Measurements from ENCODE around the gene PLEKHG1. TPM values are rescaled to one million over a fixed set of nuclear protein-coding genes. Genes with fewer than 3 reads are reported as not detected.
A peak's percentile ranks its signal among the peaks of the same experiment; 100 is the strongest.

PLEKHG1 gene
- total RNA-seq, 1 donor from 2014 or later, result 7.4 TPM

GRCh38 chr6:150606647-150607328, 7.1 kb downstream of the PLEKHG1 start:
- Histone ChIP-seq H3K27ac (replicated peaks) (peak overlapping the region; percentile 28), H3K4me1 (peaks cover 49% of the 10 kb centered on the region), H3K9me3 (replicated peaks) (no peaks in the 10 kb centered on the region), H3K36me3 (no peaks in the 10 kb centered on the region), H3K27me3 (ENCODE audit: low read depth) (peaks cover 7% of the 10 kb centered on the region), H3K4me3 (no peak overlapping the region)
- intact Hi-C loops (cut with micrococcal nuclease), result loop anchor here (10.0 kb wide), 1 partner anchor 208 kb away; no protein-coding TSS in a partner anchor
- DNase-seq, result no peak
- no peak for TF ChIP-seq CTCF (IDR thresholded peaks at IDR 0.05; ENCODE audit: borderline replicate concordance)

- Histone ChIP-seq H3K27ac (replicated peaks) (peak overlapping the region; percentile 28), H3K9me3 (replicated peaks) (no peaks in the 10 kb centered on the region), H3K36me3 (no peaks in the 10 kb centered on the region), H3K4me3 (no peak overlapping the region), H3K4me1 (peaks cover 46% of the 10 kb centered on the region), H3K27me3 (ENCODE audit: low read depth) (peaks cover 2% of the 10 kb centered on the region)
- no peak for TF ChIP-seq CTCF (IDR thresholded peaks at IDR 0.05; ENCODE audit: borderline replicate concordance)
- intact Hi-C loops (cut with micrococcal nuclease), result loop anchor here (10.0 kb wide), 1 partner anchor 208 kb away; no protein-coding TSS in a partner anchor
- no peak for DNase-seq
Observed at GRCh38 chr6:150607329-150607650, 7.6 kb downstream of the PLEKHG1 start.

DNA sequence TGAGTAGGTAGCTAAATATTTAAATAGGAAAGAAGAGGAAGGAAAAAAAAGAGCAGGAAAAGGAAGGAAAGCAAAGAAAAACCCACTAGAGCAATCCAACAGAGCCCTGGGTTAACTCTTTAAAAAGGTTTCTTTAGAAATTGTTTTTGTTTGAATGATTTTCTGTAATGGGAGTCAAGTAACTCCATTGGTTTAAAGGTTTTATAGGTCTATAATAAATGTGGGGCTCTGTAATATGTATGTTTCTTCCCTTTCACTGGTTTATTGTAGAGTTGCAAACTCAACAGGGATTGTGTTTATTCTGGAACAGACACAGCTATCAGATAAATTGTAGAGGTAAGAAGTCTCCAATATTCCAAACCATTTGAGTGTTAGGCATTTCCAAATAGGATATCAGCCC, 10.9 kb downstream of the PLEKHG1 start:
- Histone ChIP-seq H3K4me3 (no peak overlapping the region), H3K27ac (replicated peaks) (no peak overlapping the region), H3K27me3 (ENCODE audit: low read depth) (no peaks in the 10 kb centered on the region), H3K9me3 (replicated peaks) (no peaks in the 10 kb centered on the region), H3K36me3 (no peaks in the 10 kb centered on the region), H3K4me1 (peaks cover 45% of the 10 kb centered on the region)
- no peak for DNase-seq
- TF ChIP-seq CTCF (IDR thresholded peaks at IDR 0.05; ENCODE audit: borderline replicate concordance), result no peak
- intact Hi-C loops (cut with micrococcal nuclease), result no loop called here

- no peak for TF ChIP-seq CTCF (IDR thresholded peaks at IDR 0.05; ENCODE audit: borderline replicate concordance)
- peaks cover 39% of the 10 kb centered on the region for H3K4me1 ChIP-seq
- intact Hi-C loops (cut with micrococcal nuclease), result no loop called here
Observed at GRCh38 chr6:150613269-150613668, 13.6 kb downstream of the PLEKHG1 start.

GRCh38 chr6:150615967-150616366, 16.3 kb downstream of the PLEKHG1 start:
- intact Hi-C loops (cut with micrococcal nuclease), result no loop called here
- H3K27ac ChIP-seq (replicated peaks), result peak overlapping the region; percentile 59
- H3K4me3 ChIP-seq, result no peak overlapping the region
- H3K36me3 ChIP-seq, result no peaks in the 10 kb centered on the region
- no peaks in the 10 kb centered on the region for H3K27me3 ChIP-seq (ENCODE audit: low read depth)
- peaks cover 53% of the 10 kb centered on the region for H3K4me1 ChIP-seq
- H3K9me3 ChIP-seq (replicated peaks), result no peaks in the 10 kb centered on the region
- no peak for TF ChIP-seq CTCF (IDR thresholded peaks at IDR 0.05; ENCODE audit: borderline replicate concordance)
- no peak for DNase-seq

More at GRCh38 chr6:150613269-150613668, 13.6 kb downstream of the PLEKHG1 start:
- Histone ChIP-seq H3K36me3 (no peaks in the 10 kb centered on the region), H3K27me3 (ENCODE audit: low read depth) (no peaks in the 10 kb centered on the region), H3K4me3 (no peak overlapping the region), H3K27ac (replicated peaks) (no peak overlapping the region), H3K9me3 (replicated peaks) (no peaks in the 10 kb centered on the region)
- no peak for DNase-seq
